GM12873 (cell line): Measurements from ENCODE around the gene ARHGEF26.

ENCODE experiments used
- TF ChIP-seq, protein P1 (sequence below): IDR thresholded peaks from 2 replicates; pipeline ENCODE4 v1.5.1; 2012; ENCODE audit warnings: low read depth, mild to moderate bottlenecking, moderate library complexity, low read length, control low read depth; ENCODE audit not compliant: insufficient read depth; ENCODE audit errors: missing control alignments

ARHGEF26 gene

DNA sequence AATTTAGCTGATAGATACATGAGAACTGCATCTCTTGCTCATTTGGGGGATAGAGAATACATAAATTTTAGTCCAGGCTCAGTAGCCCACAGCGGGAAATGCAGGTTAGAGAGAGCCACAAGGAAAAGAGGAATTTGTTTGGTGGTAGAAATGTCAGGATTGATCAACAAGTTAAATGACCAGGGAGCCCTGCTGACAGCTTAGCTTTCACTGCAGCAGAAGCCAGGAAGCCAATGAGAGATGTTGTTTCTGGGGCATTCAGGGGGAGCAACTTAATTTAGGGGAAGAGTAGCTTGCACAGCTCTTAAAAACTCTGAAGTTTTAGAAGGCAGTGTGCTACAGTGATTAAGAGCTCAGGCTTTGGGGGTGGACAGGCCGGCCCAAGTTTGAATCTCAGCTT lies 22.7 kb downstream of the ARHGEF26 start:
- TF ChIP-seq, protein P1, sequence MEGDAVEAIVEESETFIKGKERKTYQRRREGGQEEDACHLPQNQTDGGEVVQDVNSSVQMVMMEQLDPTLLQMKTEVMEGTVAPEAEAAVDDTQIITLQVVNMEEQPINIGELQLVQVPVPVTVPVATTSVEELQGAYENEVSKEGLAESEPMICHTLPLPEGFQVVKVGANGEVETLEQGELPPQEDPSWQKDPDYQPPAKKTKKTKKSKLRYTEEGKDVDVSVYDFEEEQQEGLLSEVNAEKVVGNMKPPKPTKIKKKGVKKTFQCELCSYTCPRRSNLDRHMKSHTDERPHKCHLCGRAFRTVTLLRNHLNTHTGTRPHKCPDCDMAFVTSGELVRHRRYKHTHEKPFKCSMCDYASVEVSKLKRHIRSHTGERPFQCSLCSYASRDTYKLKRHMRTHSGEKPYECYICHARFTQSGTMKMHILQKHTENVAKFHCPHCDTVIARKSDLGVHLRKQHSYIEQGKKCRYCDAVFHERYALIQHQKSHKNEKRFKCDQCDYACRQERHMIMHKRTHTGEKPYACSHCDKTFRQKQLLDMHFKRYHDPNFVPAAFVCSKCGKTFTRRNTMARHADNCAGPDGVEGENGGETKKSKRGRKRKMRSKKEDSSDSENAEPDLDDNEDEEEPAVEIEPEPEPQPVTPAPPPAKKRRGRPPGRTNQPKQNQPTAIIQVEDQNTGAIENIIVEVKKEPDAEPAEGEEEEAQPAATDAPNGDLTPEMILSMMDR: no peak

DNA sequence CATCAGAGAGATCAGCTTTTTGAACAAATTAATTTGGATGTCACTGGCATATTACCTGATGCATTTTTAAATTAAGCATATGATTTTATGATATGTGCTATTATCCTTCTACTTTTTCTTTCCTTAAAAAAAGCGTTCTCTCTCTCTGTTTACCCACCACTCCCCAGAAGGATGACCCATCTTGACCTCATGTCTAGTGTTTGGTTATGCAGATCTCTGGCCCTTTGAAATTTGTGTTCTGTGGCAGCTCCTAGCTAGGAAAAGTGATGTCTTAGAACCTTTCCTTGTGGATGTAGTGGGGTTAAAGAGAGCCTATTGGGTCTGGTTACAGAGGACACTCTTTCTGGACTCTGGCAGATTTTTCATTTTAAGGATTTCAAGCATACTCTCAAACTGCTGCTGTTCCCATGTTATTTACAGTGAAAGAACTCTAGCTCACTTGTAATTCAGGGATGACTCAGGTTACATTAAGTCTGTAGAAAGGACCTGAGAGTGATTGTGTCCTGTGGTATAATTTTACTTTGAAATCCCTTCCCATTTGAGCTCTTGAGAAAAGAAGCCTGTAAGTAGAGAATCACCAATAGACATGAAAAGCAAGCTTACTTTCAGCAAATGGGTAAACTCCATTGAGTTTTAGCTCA lies 23.8 kb downstream of the ARHGEF26 start:
- TF ChIP-seq, protein P1: no peak

DNA sequence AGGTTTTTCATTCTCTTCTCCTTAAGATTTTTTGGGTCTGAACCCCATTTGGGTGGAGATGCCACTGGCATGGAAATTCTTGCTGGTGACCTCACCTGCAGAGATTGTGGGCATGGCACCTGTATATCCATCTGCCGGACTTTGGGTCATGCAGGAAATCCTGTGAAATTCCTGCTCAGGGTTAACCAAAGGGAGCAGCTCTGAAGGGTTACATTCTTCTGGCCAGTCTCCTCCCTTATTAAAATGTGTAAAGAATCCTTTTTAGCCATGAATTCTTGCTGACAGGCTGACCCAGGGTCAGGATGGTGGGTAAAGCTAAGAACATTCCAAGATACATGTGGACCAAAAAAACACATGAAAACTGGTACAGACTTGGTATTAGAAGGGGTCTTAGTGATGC lies 27.4 kb downstream of the ARHGEF26 start:
- TF ChIP-seq, protein P1: no peak

DNA sequence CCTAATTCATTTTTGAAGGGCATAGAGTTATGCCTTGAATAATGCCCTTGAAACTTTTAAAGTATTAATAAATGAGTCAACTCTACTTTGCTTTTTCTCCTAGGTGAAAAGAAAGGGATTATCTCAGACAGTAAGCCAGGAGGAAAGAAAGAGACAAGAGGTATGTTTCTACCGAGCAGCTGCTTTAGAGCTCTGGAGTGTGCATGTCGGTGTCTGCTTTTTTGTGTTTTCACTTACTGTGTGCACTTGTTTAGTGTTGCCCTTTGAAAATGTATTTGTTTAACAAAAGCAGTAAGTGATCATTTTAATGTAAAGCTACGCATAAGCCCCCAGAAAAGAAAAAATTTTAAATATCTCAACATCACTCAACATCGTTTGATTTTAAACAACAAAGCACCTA lies 28.1 kb downstream of the ARHGEF26 start:
- TF ChIP-seq, protein P1: no peak

DNA sequence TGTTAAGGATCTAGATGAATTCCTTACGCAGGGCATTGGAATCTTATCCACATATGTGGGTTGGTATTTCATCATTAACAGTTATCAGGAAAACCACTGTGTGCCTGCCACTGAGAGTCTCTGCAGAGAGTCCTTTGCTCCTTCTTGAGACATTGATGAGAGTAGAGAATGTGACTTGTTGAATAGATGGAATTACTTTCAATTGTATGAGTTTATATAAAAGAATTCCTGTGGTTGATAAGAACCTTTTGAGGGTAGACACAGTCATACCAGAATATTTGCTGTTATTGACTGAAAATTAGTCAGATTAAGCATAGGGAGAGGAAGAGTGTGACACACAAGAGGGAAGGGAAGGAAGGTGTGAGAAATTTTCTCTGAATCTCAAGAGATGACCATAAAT lies 30.8 kb downstream of the ARHGEF26 start:
- TF ChIP-seq, protein P1: no peak

DNA sequence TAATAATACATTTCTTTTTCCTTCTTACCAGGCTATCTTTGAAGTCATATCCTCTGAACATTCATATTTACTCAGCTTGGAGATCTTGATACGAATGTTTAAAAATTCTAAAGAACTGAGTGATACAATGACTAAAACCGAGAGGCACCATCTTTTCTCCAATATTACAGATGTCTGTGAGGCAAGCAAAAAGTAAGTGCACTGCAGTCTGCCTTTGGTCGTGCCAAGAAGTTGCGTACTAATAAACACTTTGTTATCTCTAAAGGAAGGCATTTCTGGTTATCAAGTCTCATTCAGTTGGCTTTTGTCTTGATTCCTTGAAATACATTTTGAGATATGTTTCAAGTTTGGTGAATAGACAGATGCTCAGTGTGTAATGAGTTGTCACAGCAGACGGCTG lies 31.6 kb downstream of the ARHGEF26 start:
- TF ChIP-seq, protein P1: no peak

DNA sequence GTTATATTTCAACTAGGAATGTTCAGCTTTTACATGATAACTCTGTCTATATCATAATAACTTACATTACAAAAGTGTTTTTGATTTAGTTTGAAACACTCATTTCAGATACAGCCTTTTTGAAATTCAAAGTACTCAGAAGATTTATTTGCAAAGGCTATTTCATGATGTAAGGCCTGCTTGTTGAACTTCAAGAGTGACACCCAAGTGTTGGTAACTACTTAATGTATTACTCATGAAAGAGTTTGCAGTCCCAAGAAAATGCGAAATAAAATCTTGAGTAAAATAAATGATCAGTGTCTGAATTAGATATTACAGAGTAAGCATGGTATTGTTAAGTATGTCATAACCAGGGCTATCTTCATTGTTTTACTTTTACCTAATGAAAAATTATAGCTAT lies 35.3 kb downstream of the ARHGEF26 start:
- TF ChIP-seq, protein P1: no peak
